Activated B cell treated with CpG ODN at 0.5 μM for 24 hours (primary cell): Measurements from ENCODE around the gene RANBP9. TPM values are rescaled to one million over a fixed set of nuclear protein-coding genes. Genes with fewer than 3 reads are reported as not detected.
A peak's percentile ranks its signal among the peaks of the same experiment; 100 is the strongest.

ENCODE experiments used
- ATAC-seq: fragments of 200-7000 bp; cut with Tn5 transposase; one replicate; pipeline ENCODE4 v1.10.0; 2021; ENCODE audit warnings: low read depth, mild to moderate bottlenecking, moderate library complexity
- CTCF ChIA-PET: fragments of 350-600 bp; sonication (Branson Sonifier 250); formaldehyde crosslinking; loops from one replicate; lab custom pipeline; 2021; ENCODE audit warnings: antibody characterized with exemption; lab: Charles Lee
- POLR2A ChIA-PET: fragments of 350-600 bp; sonication (Branson Sonifier 250); formaldehyde crosslinking; loops from one replicate; lab custom pipeline; 2021; ENCODE audit warnings: antibody characterized with exemption; lab: Charles Lee
- DNase-seq: peaks from one replicate; pipeline ENCODE4 v3.0.0; 2022
- H3K27ac Mint-ChIP-seq: one replicate; pipeline ENCODE4 v1.8.0; 2020; ENCODE audit warnings: mixed read lengths
- H3K27me3 Mint-ChIP-seq: one replicate; pipeline ENCODE4 v1.8.0; 2021; ENCODE audit warnings: mixed read lengths
- H3K36me3 Mint-ChIP-seq: one replicate; pipeline ENCODE4 v1.8.0; 2021; ENCODE audit warnings: low read depth, mixed read lengths
- H3K4me1 Mint-ChIP-seq: one replicate; pipeline ENCODE4 v1.8.0; 2021; ENCODE audit warnings: mixed read lengths
- H3K4me3 Mint-ChIP-seq: one replicate; pipeline ENCODE4 v1.8.0; 2020; ENCODE audit warnings: mild to moderate bottlenecking, mixed read lengths
- H3K9me3 Mint-ChIP-seq: one replicate; pipeline ENCODE4 v1.8.0; 2020; ENCODE audit warnings: mixed read lengths
- intact Hi-C: fragments of 100-400 bp; cut with micrococcal nuclease; formaldehyde crosslinking; loops from one replicate; pipeline ENCODE4 v1.15.1; 2024
- total RNA-seq: library from RNA; stranded (reverse); gene quantifications from 2 replicates; pipeline ENCODE4 v1.2.3, GENCODE V29; 2022
- TF ChIP-seq, protein P1 (sequence below): fragments of 200-600 bp; IDR thresholded peaks from one replicate; pipeline ENCODE4 v1.8.0; 2022; ENCODE audit warnings: antibody characterized with exemption, mild to moderate bottlenecking

RANBP9 gene
- total RNA-seq, 1 donor from 2014 or later = 34.7 TPM

DNA sequence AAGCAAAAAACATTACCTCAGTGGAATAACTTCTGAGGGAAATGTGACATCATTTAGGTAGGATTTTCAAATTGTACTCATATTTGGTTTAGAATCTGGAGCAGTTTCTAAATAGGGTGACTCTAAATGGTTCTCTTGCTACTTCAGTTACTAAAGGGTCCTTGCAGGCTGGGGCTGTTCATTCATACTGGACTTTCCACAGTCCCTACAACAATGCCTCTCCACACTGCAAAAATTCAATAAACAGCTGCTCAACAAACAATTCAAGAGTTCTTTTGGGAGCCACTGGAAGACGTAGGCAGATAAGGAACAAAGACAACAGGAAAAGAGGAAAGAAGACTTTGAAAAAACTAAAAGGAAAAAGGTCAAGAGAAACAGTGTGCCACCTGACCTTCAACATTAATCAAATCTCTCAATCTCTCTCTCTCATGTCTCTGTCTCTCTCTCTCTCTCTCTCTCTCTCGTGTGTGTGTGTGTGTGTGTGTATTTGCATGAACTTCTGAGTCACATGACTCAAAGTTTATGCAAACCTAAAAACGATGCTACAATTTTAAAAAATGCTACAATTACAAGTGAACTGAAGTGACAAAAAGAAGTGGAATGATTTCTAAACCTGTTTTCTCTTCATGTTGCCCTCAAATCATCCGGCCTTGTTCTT, 82.0 kb downstream of the RANBP9 start:
- CTCF ChIA-PET = interaction anchor here (0.8 kb wide), 1 partner anchor 55 kb away, joined by 3 read pairs; the partner anchor contains the start of gene SIRT5
- Mint-ChIP-seq H3K36me3 (peaks cover 71% of the 10 kb centered on the region), H3K4me3 (no peak overlapping the region), H3K27ac (peak overlapping the region; percentile 20), H3K27me3 (no peaks in the 10 kb centered on the region), H3K4me1 (peaks cover 8% of the 10 kb centered on the region), H3K9me3 (no peaks in the 10 kb centered on the region)
- intact Hi-C loops = no loop called here
- TF ChIP-seq, protein P1, sequence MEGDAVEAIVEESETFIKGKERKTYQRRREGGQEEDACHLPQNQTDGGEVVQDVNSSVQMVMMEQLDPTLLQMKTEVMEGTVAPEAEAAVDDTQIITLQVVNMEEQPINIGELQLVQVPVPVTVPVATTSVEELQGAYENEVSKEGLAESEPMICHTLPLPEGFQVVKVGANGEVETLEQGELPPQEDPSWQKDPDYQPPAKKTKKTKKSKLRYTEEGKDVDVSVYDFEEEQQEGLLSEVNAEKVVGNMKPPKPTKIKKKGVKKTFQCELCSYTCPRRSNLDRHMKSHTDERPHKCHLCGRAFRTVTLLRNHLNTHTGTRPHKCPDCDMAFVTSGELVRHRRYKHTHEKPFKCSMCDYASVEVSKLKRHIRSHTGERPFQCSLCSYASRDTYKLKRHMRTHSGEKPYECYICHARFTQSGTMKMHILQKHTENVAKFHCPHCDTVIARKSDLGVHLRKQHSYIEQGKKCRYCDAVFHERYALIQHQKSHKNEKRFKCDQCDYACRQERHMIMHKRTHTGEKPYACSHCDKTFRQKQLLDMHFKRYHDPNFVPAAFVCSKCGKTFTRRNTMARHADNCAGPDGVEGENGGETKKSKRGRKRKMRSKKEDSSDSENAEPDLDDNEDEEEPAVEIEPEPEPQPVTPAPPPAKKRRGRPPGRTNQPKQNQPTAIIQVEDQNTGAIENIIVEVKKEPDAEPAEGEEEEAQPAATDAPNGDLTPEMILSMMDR = no peak
- POLR2A ChIA-PET = interaction anchor here (0.7 kb wide), 2 partner anchors 19 to 381 kb away, joined by 4 to 5 read pairs; no protein-coding TSS in a partner anchor
- DNase-seq (no peak), ATAC-seq (no peak)

DNA sequence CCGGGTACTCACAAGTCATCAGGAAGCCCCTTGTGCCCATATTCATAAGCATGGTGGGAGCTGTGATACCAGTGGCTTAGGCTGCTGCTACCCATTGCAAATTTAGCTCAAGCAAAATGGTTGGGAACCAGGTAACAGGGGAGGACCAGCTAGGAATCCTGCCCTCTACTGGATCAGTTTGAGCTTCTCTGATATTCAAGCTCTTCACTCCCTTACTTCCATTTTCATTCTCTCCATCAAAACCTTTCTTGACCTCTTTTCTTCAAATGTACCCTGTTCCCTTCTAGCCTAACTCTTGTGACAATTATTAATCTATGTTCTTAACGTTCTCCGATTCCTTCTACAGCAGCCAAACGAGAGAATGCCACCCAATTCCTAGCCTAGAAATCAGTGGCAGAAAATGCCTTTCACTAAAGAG, 86.8 kb downstream of the RANBP9 start:
- DNase-seq = no peak
- Mint-ChIP-seq H3K27me3 (no peaks in the 10 kb centered on the region), H3K36me3 (peaks cover 80% of the 10 kb centered on the region), H3K4me1 (peaks cover 5% of the 10 kb centered on the region), H3K4me3 (no peak overlapping the region), H3K27ac (peak overlapping the region; percentile 51), H3K9me3 (no peaks in the 10 kb centered on the region)
- TF ChIP-seq, protein P1 = no peak
- POLR2A ChIA-PET = interaction anchor here (1.1 to 1.9 kb wide), 2 partner anchors 9 to 50 kb away, joined by 6 to 12 read pairs; partner anchors contain the start of genes NOL7 and SIRT5
- intact Hi-C loops = loop anchor here (2.0 kb wide), 2 partner anchors 242 to 288 kb away; no protein-coding TSS in a partner anchor
- peak; percentile 71 for ATAC-seq
- CTCF ChIA-PET = interaction anchor here (0.6 to 2.0 kb wide), 7 partner anchors 9 to 718 kb away, joined by 3 to 14 read pairs (median 4); partner anchors contain the start of genes NOL7 and SIRT5

GRCh38 chr6:13617066-13617465, 94.6 kb downstream of the RANBP9 start:
- intact Hi-C loops = loop anchor here (5.0 kb wide), 2 partner anchors 150 to 1630 kb away; partner anchors contain the start of gene JARID2
- DNase-seq (no peak), ATAC-seq (no peak)
- Mint-ChIP-seq H3K27me3 (no peaks in the 10 kb centered on the region), H3K4me3 (peak overlapping the region; percentile 58), H3K9me3 (no peaks in the 10 kb centered on the region), H3K36me3 (peaks cover 63% of the 10 kb centered on the region), H3K27ac (peak overlapping the region; percentile 7), H3K4me1 (peaks cover 37% of the 10 kb centered on the region)
- TF ChIP-seq, protein P1 = no peak
- ChIA-PET CTCF (interaction anchor here (2.7 kb wide), 1 partner anchor 42 kb away, joined by 23 read pairs; the partner anchor contains the start of gene SIRT5), POLR2A (interaction anchor here (0.6 to 5.6 kb wide), 4 partner anchors 42 to 261 kb away, joined by 4 to 84 read pairs (median 36); partner anchors contain the start of genes GFOD1 and SIRT5)

- Mint-ChIP-seq H3K9me3 (no peaks in the 10 kb centered on the region), H3K4me1 (peaks cover 43% of the 10 kb centered on the region), H3K36me3 (peaks cover 55% of the 10 kb centered on the region), H3K27ac (peak overlapping the region; percentile 94), H3K27me3 (no peaks in the 10 kb centered on the region), H3K4me3 (peak overlapping the region; percentile 98)
- intact Hi-C loops = loop anchor here (1.0 to 5.0 kb wide), 12 partner anchors 41 to 1632 kb away; partner anchors contain the start of genes GFOD1, JARID2, MCUR1 and SIRT5
- CTCF ChIA-PET = interaction anchor here (0.8 to 2.7 kb wide), 18 partner anchors 9 to 420 kb away, joined by 3 to 23 read pairs (median 4); partner anchors contain the start of genes GFOD1, MCUR1, RANBP9 and SIRT5
- TF ChIP-seq, protein P1 = no peak
- DNase-seq (peak; percentile 31), ATAC-seq (peak; percentile 11)
- POLR2A ChIA-PET = interaction anchor here (0.6 to 5.6 kb wide), 26 partner anchors 9 to 354 kb away, joined by 3 to 84 read pairs (median 7); partner anchors contain the start of genes GFOD1, MCUR1, RANBP9 and SIRT5
Measured at GRCh38 chr6:13615792-13616120, 95.9 kb downstream of the RANBP9 start.
